HG02588 (cell line): ENCODE data around the gene SEPHS1.
A peak's percentile ranks its signal among the peaks of the same experiment; 100 is the strongest.
"Not testable (repeated sequence)": the region's sequence is repeated elsewhere in the genome, so short reads cannot be mapped to it uniquely, and the experiment has no call there.

Experiments used
- ATAC-seq: cut with Tn5 transposase; IDR thresholded peaks from one replicate; pipeline ENCODE4 v1.9.1; 2021; ENCODE audit warnings: mild to moderate bottlenecking, moderate library complexity; ENCODE audit not compliant: unreplicated experiment

Gene SEPHS1

GRCh38 chr10:13294784-13295183 lies 53.3 kb downstream of the SEPHS1 start:
- ATAC-seq = no peak

DNA sequence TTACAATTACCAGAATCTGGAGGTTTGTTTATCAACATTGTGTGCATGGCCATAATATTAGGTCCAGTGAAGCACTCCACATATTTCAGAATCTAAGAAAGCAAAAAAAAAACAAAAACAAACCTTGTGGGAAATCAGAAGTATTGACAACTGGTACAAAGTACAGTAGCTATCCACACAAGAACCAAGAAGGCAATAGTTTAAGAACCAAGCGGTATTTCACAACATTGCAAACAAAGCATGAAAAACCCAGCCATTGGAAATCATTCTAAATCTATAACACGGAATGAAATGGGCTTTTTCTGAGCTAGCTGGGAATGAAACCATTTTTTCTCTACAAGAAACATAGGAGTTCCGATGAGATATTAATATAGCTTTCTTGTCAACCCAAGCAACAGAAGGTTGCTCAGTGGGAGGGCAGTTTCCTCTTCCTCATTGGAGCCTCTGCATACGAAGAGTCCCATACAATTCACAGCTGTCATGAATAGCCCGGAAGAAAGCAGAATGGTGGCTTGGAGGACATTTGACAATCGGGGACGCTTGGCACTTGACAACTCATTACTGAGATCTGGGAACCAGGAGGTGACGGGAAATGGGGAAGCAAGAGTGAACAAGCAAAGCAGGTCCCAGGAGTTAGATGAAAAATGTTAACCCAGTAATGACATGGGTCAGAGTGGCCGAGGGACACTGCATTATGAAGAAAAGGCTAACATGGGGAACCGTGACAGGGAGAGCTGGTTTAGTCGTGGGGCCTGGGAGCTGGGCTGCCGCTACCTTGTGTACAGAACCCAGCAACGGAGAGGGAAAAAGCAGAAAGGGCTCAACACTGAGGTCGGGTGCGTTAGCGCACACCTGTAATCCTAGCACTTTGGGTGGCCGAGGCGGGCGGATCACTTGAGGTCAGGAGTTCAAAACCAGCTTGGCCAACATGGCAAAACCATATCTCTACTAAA lies 56.0 kb downstream of the SEPHS1 start:
- ATAC-seq = no peak

- ATAC-seq = no peak
Observed at GRCh38 chr10:13291061-13291460, 57.0 kb downstream of the SEPHS1 start.

DNA sequence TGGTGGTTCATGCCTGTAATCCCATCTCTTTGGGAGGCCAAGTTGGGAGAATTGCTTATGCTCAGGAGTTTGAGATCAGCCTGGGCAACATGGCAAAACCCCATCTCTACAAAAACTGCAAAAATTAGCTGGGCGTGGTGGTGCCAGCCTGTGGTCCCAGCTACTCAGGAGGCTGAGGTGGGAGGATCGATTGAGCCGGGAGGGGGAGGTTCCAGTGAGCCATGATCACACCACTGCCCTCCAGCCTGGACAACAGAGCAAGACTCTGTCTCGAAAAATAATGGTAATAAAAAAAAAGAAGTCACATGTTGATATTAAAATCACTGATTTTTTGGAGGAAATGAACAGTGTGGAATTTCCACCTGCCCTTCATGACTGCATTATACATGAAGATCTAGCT lies 64.0 kb downstream of the SEPHS1 start:
- ATAC-seq = no peak

GRCh38 chr10:13282348-13282747 lies 65.7 kb downstream of the SEPHS1 start:
- not testable (repeated sequence) for ATAC-seq

DNA sequence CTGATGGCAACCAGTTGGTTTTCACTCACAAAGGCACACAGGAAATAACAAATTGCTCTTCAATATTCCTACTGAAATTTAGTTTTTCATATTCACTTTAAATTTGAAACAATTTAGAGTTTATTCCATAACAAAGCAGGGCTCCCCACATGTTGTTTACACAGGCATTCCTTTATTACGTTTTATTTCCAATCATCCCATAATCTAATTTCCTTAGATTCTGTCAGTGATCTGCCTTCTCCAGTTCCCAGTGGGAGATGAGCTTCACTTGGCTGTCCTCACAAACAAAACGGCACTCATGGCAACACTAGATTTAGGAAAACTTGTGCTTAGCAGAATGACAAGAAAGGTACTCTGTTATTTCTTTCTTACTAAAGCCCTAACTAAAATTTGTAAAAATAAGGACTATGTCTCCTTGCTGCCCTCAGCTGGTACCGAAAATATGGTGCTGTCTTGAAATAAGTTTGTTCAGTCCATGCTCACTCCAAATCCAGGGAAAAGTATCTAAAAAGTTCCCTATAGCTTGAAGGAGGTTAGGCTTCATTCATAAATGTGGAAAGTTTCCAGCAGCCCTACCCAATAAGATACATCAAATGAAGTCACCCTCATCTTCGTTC lies 71.2 kb downstream of the SEPHS1 start:
- no peak for ATAC-seq

DNA sequence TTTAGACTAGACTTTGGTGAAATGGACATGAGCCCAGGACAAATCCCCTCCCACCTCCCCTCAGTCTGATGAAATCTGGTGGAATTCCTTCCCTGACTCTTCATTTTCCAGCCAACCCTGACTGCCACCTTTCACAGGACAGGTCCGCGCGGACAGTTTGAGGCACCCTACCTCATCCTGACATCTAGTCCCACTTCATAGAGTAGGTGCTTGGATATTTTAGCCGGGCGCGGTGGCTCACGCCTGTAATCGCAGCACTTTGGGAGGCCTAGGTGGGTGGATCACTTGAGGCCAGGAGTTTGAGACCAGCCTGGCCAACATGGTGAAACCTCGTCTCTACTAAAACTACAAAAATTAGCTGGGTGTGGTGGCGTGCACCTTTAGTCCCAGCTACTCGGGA lies 71.9 kb downstream of the SEPHS1 start:
- ATAC-seq = not testable (repeated sequence)

DNA sequence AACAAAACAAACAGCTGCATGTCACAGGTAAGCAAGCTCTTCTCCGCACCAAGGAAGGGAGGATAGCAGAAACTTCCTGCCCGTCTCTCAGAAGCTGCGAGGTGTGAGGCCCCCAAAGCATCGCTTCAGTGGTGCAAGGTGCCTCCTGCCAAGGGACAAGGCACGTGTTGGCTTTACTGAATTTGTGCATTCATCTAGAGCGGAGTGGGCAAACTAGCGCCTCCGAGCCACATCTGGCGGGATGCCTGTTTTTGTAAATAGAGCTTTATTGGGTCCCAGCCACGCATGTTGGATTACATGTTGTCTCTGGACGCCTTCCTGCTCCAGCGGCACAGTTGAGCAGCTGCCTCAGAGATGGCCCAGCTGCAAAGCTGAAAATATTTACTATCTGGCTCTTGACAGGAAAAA lies 75.9 kb downstream of the SEPHS1 start:
- ATAC-seq = peak; percentile 41

DNA sequence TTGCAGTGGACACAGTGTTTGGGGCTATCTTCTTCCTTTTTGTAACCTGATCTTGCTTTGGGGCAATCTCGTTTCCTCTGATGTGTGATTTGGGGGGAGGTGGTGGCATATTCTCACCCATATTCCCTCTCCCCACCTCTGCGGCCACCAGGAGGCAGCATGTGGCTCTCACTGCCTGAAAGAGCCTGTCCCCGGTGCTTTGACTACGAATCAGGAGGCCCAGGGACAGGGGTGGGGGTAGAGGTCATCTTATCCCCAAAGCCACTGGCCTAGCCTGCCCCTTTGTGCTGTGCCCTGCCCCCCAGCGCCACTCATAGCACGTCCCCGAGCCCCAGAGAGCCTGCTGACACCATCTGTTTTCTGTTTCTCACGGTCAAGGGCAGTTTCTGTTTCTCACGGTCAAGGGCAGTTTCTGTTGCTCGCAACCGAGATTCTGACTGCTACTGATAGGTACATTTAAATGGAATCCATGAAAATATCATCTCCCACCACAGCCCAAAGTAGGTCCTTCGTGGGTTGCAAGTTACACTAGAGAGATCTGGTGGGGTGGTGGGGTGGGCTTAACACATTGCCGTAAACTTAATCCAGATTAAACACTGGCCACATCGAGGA lies 76.4 kb downstream of the SEPHS1 start:
- ATAC-seq = peak; percentile 82

DNA sequence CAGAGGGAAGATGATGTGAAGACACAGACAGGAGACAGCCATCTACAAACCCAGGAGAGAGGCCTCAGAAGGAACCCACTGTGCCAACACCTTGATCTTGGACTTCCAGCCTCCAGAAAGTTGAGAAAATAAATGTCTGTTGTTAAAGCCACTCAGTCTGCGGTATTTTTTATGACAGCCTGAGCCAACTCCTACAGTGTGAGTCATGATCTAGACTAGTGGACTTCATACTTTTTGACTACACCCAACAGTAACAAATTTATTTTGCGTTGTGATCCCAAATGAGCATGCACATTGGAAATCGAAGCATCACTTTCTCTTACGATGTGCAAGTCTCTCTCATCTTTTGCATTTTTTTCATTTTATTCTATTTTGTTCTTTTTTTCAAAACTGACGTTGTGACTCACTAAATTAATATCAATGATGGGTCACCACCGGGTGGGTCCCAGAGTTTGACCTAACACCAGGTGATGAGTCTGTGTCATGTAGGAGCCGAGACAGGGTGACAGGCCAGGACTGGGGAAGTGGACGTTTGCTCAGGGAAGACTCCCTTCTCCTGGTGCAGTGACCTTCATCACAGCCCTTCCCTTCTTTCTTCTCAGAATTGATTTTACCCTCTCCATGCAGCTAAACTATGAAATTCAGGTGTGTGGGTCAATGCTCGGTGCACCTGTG lies 77.1 kb downstream of the SEPHS1 start:
- no peak for ATAC-seq

DNA sequence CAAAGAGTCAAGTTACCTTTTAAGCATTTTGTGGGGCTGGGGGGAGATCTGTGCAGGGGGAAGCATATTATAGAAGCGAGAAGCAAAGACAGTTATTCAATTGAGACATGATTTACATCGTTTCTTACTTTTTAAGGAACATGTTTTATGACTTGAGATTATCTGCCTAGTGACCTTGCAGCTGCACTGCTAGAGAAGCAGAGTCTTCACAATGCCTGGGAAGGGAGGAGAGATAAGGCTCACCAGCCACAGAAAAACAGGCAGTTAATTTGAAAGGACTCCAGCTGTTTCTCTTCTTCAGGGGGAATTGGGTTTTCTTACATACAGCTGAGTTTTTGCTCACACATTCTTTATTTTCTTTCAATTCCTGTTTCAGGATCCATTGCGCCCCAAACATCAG lies 79.3 kb downstream of the SEPHS1 start:
- ATAC-seq = no peak

DNA sequence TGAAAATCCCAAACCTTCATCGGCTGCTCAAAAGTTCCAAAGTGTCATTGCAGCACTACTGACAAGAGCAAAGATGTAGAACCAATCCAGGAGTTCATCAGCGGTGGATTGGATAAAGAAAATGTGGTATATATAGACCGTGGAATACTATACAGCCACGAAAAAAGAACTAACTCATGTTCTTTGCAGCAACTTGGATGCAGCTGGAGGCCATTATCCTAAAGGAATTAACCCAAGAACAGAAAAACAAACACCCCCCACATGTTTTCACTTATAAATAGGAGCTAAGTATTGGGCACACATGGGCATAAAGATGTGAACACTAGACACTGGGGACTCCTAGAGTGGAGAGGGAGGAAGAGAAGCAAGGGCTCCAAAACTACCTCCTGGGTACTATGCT lies 79.8 kb downstream of the SEPHS1 start:
- no peak for ATAC-seq
